Common myeloid progenitor, CD34-positive (primary cell): ENCODE results near the gene MLIP.

Experiments used
- CTCF ChIA-PET: fragments of 350-600 bp; sonication (Branson Sonifier 250); formaldehyde crosslinking; loops from one replicate; lab custom pipeline; 2021; ENCODE audit warnings: antibody characterized with exemption; lab: Charles Lee
- POLR2A ChIA-PET: fragments of 350-600 bp; sonication (Branson Sonifier 250); formaldehyde crosslinking; loops from one replicate; lab custom pipeline; 2021; ENCODE audit warnings: antibody characterized with exemption; lab: Charles Lee
- DNase-seq, 3 donors: peaks; one replicate each; pipeline versions ENCODE4 v3.0.0 to v3.0.0-alpha.2; 2013
- H3K27ac ChIP-seq, 2 experiments: 1 replicate in 1 of 2; 2 replicates in 1 of 2; pipeline ENCODE4 v1.7.0; 2013; ENCODE audit warnings: inconsistent platforms in 2 of 2, low read length in 2 of 2, mild to moderate bottlenecking in 2 of 2, low read depth in 1 of 2, moderate library complexity in 1 of 2; ENCODE audit not compliant: severe bottlenecking in 2 of 2, insufficient read depth in 1 of 2, poor library complexity in 1 of 2
- H3K27me3 ChIP-seq, 5 experiments: replicated peaks in 2 of 5; 1 replicate in 3 of 5; 2 replicates in 2 of 5; pipeline versions ENCODE4 v1.6.1 to v1.7.0; 2013; ENCODE audit warnings: low read length in 4 of 5, mild to moderate bottlenecking in 2 of 5, moderate library complexity in 2 of 5, inconsistent platforms in 1 of 5; ENCODE audit not compliant: insufficient read depth in 5 of 5, control insufficient read depth in 4 of 5
- H3K36me3 ChIP-seq, 4 experiments: 1 replicate in 2 of 4; 2 replicates in 2 of 4; pipeline versions ENCODE4 v1.6.1 to v1.7.0; 2013; ENCODE audit warnings: low read length in 3 of 4, control low read depth in 1 of 4, mild to moderate bottlenecking in 1 of 4; ENCODE audit not compliant: control insufficient read depth in 4 of 4, insufficient read depth in 4 of 4
- H3K4me1 ChIP-seq, 4 experiments: 1 replicate in 3 of 4; 2 replicates in 1 of 4; pipeline versions ENCODE4 v1.6.1 to v1.7.1; 2013; ENCODE audit warnings: low read length in 3 of 4, mild to moderate bottlenecking in 3 of 4, control low read depth in 1 of 4, inconsistent platforms in 1 of 4, moderate library complexity in 1 of 4; ENCODE audit not compliant: control insufficient read depth in 4 of 4, insufficient read depth in 4 of 4; ENCODE audit errors: control extremely low read depth in 1 of 4
- H3K4me3 ChIP-seq, 7 experiments: 1 replicate in 4 of 7; 2 replicates in 3 of 7; pipeline versions ENCODE4 v1.5.1 to v1.7.0; 2013; ENCODE audit warnings: mild to moderate bottlenecking in 7 of 7, low read length in 6 of 7, moderate library complexity in 6 of 7, inconsistent platforms in 2 of 7, low read depth in 2 of 7, control low read depth in 1 of 7; ENCODE audit not compliant: insufficient read depth in 4 of 7, control insufficient read depth in 1 of 7; ENCODE audit errors: extremely low read depth in 1 of 7
- H3K9me3 ChIP-seq, 5 experiments: 1 replicate in 4 of 5; 2 replicates in 1 of 5; pipeline versions ENCODE4 v1.6.1 to v1.7.1; 2013; ENCODE audit warnings: low read length in 4 of 5, mild to moderate bottlenecking in 2 of 5, inconsistent platforms in 1 of 5, low read depth in 1 of 5, moderate library complexity in 1 of 5; ENCODE audit not compliant: control insufficient read depth in 4 of 5, insufficient read depth in 2 of 5; ENCODE audit errors: control extremely low read depth in 1 of 5
- WGBS: methylation state at CpG from one replicate; pipeline ENCODE4 v1.1.5; 2013; ENCODE audit not compliant: insufficient coverage; 5-methylcytosine and 5-hydroxymethylcytosine counted together

MLIP gene

GRCh38 chr6:54095723-54096122 is 15.5 kb upstream of the MLIP start:
- Histone ChIP-seq H3K27ac (no peak overlapping the region), H3K27me3 (peaks cover 0 to under 1% (median 0%) of the 10 kb centered on the region in 5 experiments), H3K4me3 (no peak overlapping the region), H3K4me1 (no peaks in the 10 kb centered on the region), H3K9me3 (peaks cover 0 to 1% (median 0%) of the 10 kb centered on the region in 5 experiments), H3K36me3 (no peaks in the 10 kb centered on the region)
- no peak for DNase-seq
- 87% methylated on average over 3 of the region's 4 CpGs for WGBS
- POLR2A ChIA-PET = no interaction called here
- CTCF ChIA-PET = no interaction called here

DNA sequence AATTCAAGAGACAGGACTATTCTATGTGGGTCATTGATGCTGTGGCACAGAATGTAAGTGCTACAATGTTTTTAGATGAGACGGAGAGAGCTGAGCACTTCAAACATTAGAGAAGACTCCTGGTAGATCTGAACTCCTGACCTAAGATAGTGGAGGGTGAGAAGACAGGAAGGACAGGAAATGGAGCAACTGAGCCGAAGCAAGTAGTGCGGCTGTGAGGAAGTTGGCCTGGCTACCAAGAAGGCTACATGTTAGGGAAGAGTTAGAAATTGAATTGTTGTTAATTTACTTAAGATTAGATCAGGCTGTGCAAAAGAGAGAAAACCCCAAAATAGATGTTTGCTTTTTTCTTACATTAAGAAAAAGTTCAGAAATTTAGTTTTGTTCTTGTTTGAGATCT is 14.4 kb upstream of the MLIP start:
- ChIA-PET CTCF (no interaction called here), POLR2A (no interaction called here)
- Histone ChIP-seq H3K9me3 (peaks cover 0 to 1% (median 0%) of the 10 kb centered on the region in 5 experiments), H3K36me3 (no peaks in the 10 kb centered on the region), H3K4me3 (no peak overlapping the region), H3K4me1 (no peaks in the 10 kb centered on the region), H3K27me3 (no peaks in the 10 kb centered on the region), H3K27ac (no peak overlapping the region)
- 100% methylated on average over 2 of the region's 3 CpGs for WGBS
- DNase-seq = no peak

GRCh38 chr6:54097753-54098152 is 13.5 kb upstream of the MLIP start:
- whole genome bisulfite sequencing = 95% methylated on average over 2 of the region's 4 CpGs
- Histone ChIP-seq H3K4me1 (no peaks in the 10 kb centered on the region), H3K4me3 (no peak overlapping the region), H3K9me3 (no peaks in the 10 kb centered on the region), H3K36me3 (no peaks in the 10 kb centered on the region), H3K27ac (no peak overlapping the region), H3K27me3 (no peaks in the 10 kb centered on the region)
- POLR2A ChIA-PET = no interaction called here
- CTCF ChIA-PET = no interaction called here
- DNase-seq = no peak

DNA sequence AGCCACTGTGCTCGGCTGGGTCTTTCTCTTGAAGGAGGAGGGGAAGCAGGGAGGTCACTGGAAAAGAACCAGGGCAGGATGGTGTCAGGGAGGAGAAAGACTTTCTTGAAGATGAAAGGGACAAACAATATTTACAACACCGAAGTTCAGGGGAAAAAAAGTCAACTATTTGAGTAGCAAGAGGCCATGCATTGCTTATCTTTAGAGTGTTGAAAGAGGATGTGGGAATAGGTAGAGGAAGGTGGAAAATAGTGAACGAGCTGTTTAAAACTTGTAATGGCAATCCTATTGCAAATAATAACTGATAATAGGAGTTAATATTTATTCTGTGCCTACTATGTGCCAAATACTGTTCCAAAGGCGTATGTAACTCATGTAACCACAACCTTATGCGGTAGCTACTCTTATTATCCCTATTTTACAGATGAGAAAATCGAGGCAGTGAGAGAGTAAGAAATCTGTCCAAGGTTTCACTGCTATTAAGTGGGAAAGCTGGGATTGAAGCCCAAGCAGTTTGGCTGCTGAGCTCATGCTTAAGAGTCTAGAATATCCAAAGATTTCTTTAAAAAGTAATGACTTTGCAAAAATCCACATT is 12.7 kb upstream of the MLIP start:
- Histone ChIP-seq H3K27me3 (no peaks in the 10 kb centered on the region), H3K4me3 (no peak overlapping the region), H3K27ac (no peak overlapping the region), H3K36me3 (no peaks in the 10 kb centered on the region), H3K9me3 (no peaks in the 10 kb centered on the region), H3K4me1 (no peaks in the 10 kb centered on the region)
- CTCF ChIA-PET = no interaction called here
- POLR2A ChIA-PET = no interaction called here
- 92% methylated on average over 2 of the region's 6 CpGs for WGBS
- no peak for DNase-seq

GRCh38 chr6:54099225-54099624 is 12.0 kb upstream of the MLIP start:
- Histone ChIP-seq H3K27ac (no peak overlapping the region), H3K4me1 (no peaks in the 10 kb centered on the region)
- CTCF ChIA-PET = no interaction called here

DNA sequence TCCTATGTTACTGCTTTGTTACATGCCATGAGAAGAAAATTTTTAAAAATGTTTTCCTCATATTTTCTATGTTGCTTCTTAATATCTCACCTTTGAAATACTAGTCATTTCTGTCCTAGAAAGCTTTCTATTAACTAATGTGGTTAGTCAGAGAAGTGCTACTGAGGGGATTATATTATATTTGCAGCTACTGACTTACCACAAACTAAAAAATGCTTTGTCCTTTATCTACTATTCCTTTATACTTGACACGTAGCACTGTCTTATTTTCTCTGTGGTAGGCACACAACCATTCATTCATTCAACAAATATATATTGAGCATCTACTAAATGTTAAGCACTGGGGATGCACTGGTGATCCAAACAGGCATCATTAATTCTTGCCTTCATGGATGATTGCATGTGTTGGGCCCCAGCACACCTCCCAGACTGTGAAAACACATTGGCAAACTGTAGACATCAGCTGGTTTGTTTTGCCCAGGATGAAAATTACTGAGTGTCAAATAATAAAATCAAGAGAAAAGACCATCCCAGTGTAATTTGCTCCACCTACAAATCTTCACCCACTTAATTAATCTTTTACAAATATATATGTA is 10.7 kb upstream of the MLIP start:
- WGBS = 100% methylated on average over 1 of the region's 1 CpG
- no peaks in the 10 kb centered on the region for H3K4me1 ChIP-seq
- DNase-seq = no peak
- H3K27me3 ChIP-seq = no peaks in the 10 kb centered on the region
- H3K4me3 ChIP-seq = no peak overlapping the region
- no peak overlapping the region for H3K27ac ChIP-seq
- H3K36me3 ChIP-seq = no peaks in the 10 kb centered on the region
- no peaks in the 10 kb centered on the region for H3K9me3 ChIP-seq
- POLR2A ChIA-PET = no interaction called here
- CTCF ChIA-PET = no interaction called here

More at GRCh38 chr6:54099225-54099624, 12.0 kb upstream of the MLIP start:
- no peaks in the 10 kb centered on the region for H3K36me3 ChIP-seq
- no peak overlapping the region for H3K4me3 ChIP-seq
- no CpG with 5 or more reads among the region's 3 CpGs for WGBS
- no peak for DNase-seq
- H3K9me3 ChIP-seq = no peaks in the 10 kb centered on the region
- POLR2A ChIA-PET = no interaction called here
- no peaks in the 10 kb centered on the region for H3K27me3 ChIP-seq

DNA sequence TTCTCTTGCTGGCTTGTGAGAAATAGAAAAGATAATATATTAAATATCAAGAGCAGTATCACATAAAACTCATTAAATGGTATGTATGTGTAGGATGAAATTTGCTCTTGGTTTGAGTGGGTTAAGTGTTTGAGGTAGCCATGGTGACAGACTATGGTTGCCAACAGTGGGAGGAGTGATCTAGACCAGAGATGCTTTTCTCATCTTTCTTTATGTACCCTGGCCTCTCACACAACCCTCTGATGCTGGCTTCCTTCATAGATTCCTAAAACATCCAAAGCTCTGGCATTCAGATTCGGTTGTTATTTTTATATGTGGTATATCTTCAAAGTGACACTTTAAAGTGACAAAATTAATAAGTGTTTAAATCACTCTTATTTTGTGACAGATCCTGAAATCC is 9.0 kb upstream of the MLIP start:
- POLR2A ChIA-PET = no interaction called here
- CTCF ChIA-PET = no interaction called here
- Histone ChIP-seq H3K4me1 (no peaks in the 10 kb centered on the region), H3K9me3 (no peaks in the 10 kb centered on the region), H3K4me3 (no peak overlapping the region), H3K27ac (no peak overlapping the region), H3K36me3 (no peaks in the 10 kb centered on the region), H3K27me3 (no peaks in the 10 kb centered on the region)
- DNase-seq = no peak
- WGBS = no CpG with 5 or more reads among the region's 1 CpG
